Heart left ventricle (tissue), 16 donors: ENCODE results near the gene IGLL1. TPM values are rescaled to one million over a fixed set of nuclear protein-coding genes. Genes with fewer than 3 reads are reported as not detected.

Source experiments
- ATAC-seq, 4 donors: fragments of 200-7000 bp; cut with Tn5 transposase; one replicate each; pipeline ENCODE4 v1.9.1; 2020 to 2022; ENCODE audit warnings: moderate library complexity in 4 of 4, mild to moderate bottlenecking in 3 of 4, moderate number of reproducible peaks in 1 of 4
- DNase-seq, 5 donors: peaks; one replicate each; pipeline ENCODE4 v3.0.0-alpha.2; 2020
- H3K27ac ChIP-seq, 12 donors: fragments of 200-600 bp; sonication (generic) in 4 of 12; one replicate each; pipeline versions ENCODE4 v1.5.0 to v1.8.0; 2016 to 2022; ENCODE audit warnings: mild to moderate bottlenecking in 2 of 12
- H3K27me3 ChIP-seq, 9 donors: fragments of 200-600 bp; sonication (generic) in 2 of 9; one replicate each; pipeline versions ENCODE4 v1.5.1 to v1.8.0; 2016 to 2022; ENCODE audit warnings: mild to moderate bottlenecking in 3 of 9
- H3K36me3 ChIP-seq, 9 donors: fragments of 200-600 bp; sonication (generic) in 2 of 9; one replicate each; pipeline versions ENCODE4 v1.5.0 to v1.8.0; 2018 to 2022; ENCODE audit warnings: mild to moderate bottlenecking in 2 of 9
- H3K4me1 ChIP-seq, 12 donors: fragments of 200-600 bp; sonication (generic) in 4 of 12; one replicate each; pipeline versions ENCODE4 v1.5.0 to v1.8.0; 2016 to 2022; ENCODE audit warnings: mild to moderate bottlenecking in 3 of 12
- H3K4me3 ChIP-seq, 12 donors: fragments of 200-600 bp; sonication (generic) in 4 of 12; one replicate each; pipeline versions ENCODE4 v1.5.0 to v1.8.0; 2017 to 2022; ENCODE audit warnings: mild to moderate bottlenecking in 9 of 12, moderate library complexity in 4 of 12
- H3K9me3 ChIP-seq, 12 donors: fragments of 200-600 bp; sonication (generic) in 4 of 12; one replicate each; pipeline versions ENCODE4 v1.5.0 to v1.8.0; 2016 to 2022; ENCODE audit warnings: mild to moderate bottlenecking in 1 of 12
- POLR2A ChIP-seq, 2 donors: fragments of 450-650 bp; IDR thresholded peaks; one replicate each; pipeline ENCODE4 v1.6.1; 2017; ENCODE audit warnings: antibody characterized with exemption in 2 of 2, mild to moderate bottlenecking in 2 of 2, moderate library complexity in 2 of 2
- WGBS, 4 donors: extraction: QIAGEN DNeasy Blood & Tissue Kit in 2 of 4; methylation state at CpG; one replicate each; pipeline versions ENCODE4 v1.1.5 to v1.1.7; 2013 to 2018; 5-methylcytosine and 5-hydroxymethylcytosine counted together
- intact Hi-C, 10 donors: fragments of 100-400 bp; cut with DNase I; formaldehyde crosslinking; loops; one replicate each; pipeline versions ENCODE4 v1.11.1 to v1.14.2; 2022
- polyA plus RNA-seq, 2 donors: library from polyadenylated mRNA; stranded (reverse); fragments of 200-250 nt; gene quantifications; one replicate each; pipeline ENCODE4 v1.2.3, GENCODE V29; 2013
- total RNA-seq, 9 donors: library from RNA; depleted of rRNA in 2 of 9; stranded (reverse); fragments of >200 nt in 2 of 9; fragmentation: NEBNext Ultra II Directional in 3 of 9; extraction: Animal tissue kit (Norgen Biotek cat#: 25700) in 3 of 9; gene quantifications; one replicate each; pipeline versions ENCODE4 v1.1.0 to v1.2.4, GENCODE V29; 2016 to 2023
- TF ChIP-seq, protein P1 (sequence below), 12 donors: fragments of 200-600 bp; sonication (generic) in 4 of 12; IDR thresholded peaks; one replicate each; pipeline versions ENCODE4 v1.5.0 to v1.8.0; 2018 to 2022; ENCODE audit warnings: antibody characterized with exemption in 12 of 12, mild to moderate bottlenecking in 5 of 12
- donor health status: ischemic (EF 13 %, LVEDD 7.1; RV severe dilation, severe dysfunction).
- donor health status: healthy with polysubstance abuse.
- donor health status: DM: no; HTN: yes; CAD: no.
- donor health status: DM: no; HTN: no; CAD: no.
- donor health status: ischemic (EF 25% LVEDD 6.9; RV normal size, moderate dysfunction).
- donor health status: ischemic (EF 25% LVEDD 5.7; RV mildly dilated, moderate dysfunction).
- donor health status: healthy.
- donor health status: DM: yes; HTN: yes; CAD: no.
- donor health status: ischemic (EF 35%, LVEDD 5.7; RV mildly dilated, moderate dysfunction).
- donor health status: nonischemic (EF 11% LVEDD 7.7; RV severe dilation, severe dysfunction).
- donor health status: DM: yes; HTN: yes; CAD: no.
- donor health status: PGD.
- donor health status: ischemic (EF 29% LVEDD 5.4; RV normal size, mild dysfunction).
- donor health status: nonischemic (EF 23%, LVEDD 6.1; RV moderate dilation, normal function).

Gene IGLL1
- total and polyA plus RNA-seq, 11 donors = not detected

GRCh38 chr22:23552573-23552972 is 27.5 kb downstream of the IGLL1 start:
- Histone ChIP-seq H3K36me3 (no peaks in the 10 kb centered on the region), H3K27me3 (peaks cover 0 to 40% (median 4%) of the 10 kb centered on the region in 9 donors), H3K4me3 (no peak overlapping the region), H3K9me3 (peaks cover 0 to 10% (median 4%) of the 10 kb centered on the region in 12 donors), H3K4me1 (no peaks in the 10 kb centered on the region), H3K27ac (no peak overlapping the region)
- no peak for DNase-seq
- intact Hi-C loops = no loop called here
- TF ChIP-seq, protein P1, sequence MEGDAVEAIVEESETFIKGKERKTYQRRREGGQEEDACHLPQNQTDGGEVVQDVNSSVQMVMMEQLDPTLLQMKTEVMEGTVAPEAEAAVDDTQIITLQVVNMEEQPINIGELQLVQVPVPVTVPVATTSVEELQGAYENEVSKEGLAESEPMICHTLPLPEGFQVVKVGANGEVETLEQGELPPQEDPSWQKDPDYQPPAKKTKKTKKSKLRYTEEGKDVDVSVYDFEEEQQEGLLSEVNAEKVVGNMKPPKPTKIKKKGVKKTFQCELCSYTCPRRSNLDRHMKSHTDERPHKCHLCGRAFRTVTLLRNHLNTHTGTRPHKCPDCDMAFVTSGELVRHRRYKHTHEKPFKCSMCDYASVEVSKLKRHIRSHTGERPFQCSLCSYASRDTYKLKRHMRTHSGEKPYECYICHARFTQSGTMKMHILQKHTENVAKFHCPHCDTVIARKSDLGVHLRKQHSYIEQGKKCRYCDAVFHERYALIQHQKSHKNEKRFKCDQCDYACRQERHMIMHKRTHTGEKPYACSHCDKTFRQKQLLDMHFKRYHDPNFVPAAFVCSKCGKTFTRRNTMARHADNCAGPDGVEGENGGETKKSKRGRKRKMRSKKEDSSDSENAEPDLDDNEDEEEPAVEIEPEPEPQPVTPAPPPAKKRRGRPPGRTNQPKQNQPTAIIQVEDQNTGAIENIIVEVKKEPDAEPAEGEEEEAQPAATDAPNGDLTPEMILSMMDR (IDR thresholded peaks at IDR 0.05) = no peak
- no peak for TF ChIP-seq POLR2A (IDR thresholded peaks at IDR 0.05)
- ATAC-seq = no peak

- H3K27me3 ChIP-seq = peaks cover 0 to 40% (median 4%) of the 10 kb centered on the region in 9 donors
- H3K4me3 ChIP-seq = no peak overlapping the region
- no peak for TF ChIP-seq POLR2A (IDR thresholded peaks at IDR 0.05)
- TF ChIP-seq, protein P1 (IDR thresholded peaks at IDR 0.05) = no peak
- H3K27ac ChIP-seq = no peak overlapping the region
- ATAC-seq (no peak), DNase-seq (no peak)
- peaks cover 0 to 18% (median 4%) of the 10 kb centered on the region in 12 donors for H3K9me3 ChIP-seq
- H3K4me1 ChIP-seq = no peaks in the 10 kb centered on the region
- no peaks in the 10 kb centered on the region for H3K36me3 ChIP-seq
- intact Hi-C loops = no loop called here
These were observed 28.7 kb downstream of the IGLL1 start for GRCh38 chr22:23551385-23551784.

- ATAC-seq (no peak), DNase-seq (no peak)
- TF ChIP-seq, protein P1 (IDR thresholded peaks at IDR 0.05) = no peak
- no peak for TF ChIP-seq POLR2A (IDR thresholded peaks at IDR 0.05)
- Histone ChIP-seq H3K4me1 (no peaks in the 10 kb centered on the region), H3K27me3 (peaks cover 0 to 28% (median 0%) of the 10 kb centered on the region in 9 donors), H3K36me3 (no peaks in the 10 kb centered on the region), H3K27ac (no peak overlapping the region), H3K4me3 (no peak overlapping the region), H3K9me3 (peaks cover 0 to 18% (median 4%) of the 10 kb centered on the region in 12 donors)
- WGBS, 4 donors = 58 to 81% (median 69%) methylated on average over 4 of the region's 4 CpGs
- intact Hi-C loops = no loop called here
These were observed 29.9 kb downstream of the IGLL1 start for GRCh38 chr22:23550049-23550650.

- peaks cover 0 to 18% (median 4%) of the 10 kb centered on the region in 12 donors for H3K9me3 ChIP-seq
- DNase-seq (no peak), ATAC-seq (no peak)
- no peaks in the 10 kb centered on the region for H3K4me1 ChIP-seq
- H3K27ac ChIP-seq = no peak overlapping the region
- 66 to 77% (median 72%) methylated on average over 4 to 5 of the region's 5 CpGs for WGBS, 4 donors
- no peak for TF ChIP-seq POLR2A (IDR thresholded peaks at IDR 0.05)
- TF ChIP-seq, protein P1 (IDR thresholded peaks at IDR 0.05) = no peak
- no peak overlapping the region for H3K4me3 ChIP-seq
- no peaks in the 10 kb centered on the region for H3K36me3 ChIP-seq
- intact Hi-C loops = loop anchor here in 6 of 10 donors (5.0 to 10.0 kb wide), 4 partner anchors 216 to 406 kb away; partner anchors contain the start of genes C22orf15 (in 3 of the 6) and CHCHD10 (in 3 of the 6)
- peaks cover 0 to 20% (median 0%) of the 10 kb centered on the region in 9 donors for H3K27me3 ChIP-seq
These were observed 30.9 kb downstream of the IGLL1 start for GRCh38 chr22:23549198-23549595.
